Measurements from ENCODE around the gene RAPGEF4. TPM values are rescaled to one million over a fixed set of nuclear protein-coding genes. Genes with fewer than 3 reads are reported as not detected.

RAPGEF4 gene
- total and polyA plus RNA-seq, 5 experiments from 2014 or later = 0.40 to 1.8 (median 1.2) TPM; not detected in 2

DNA sequence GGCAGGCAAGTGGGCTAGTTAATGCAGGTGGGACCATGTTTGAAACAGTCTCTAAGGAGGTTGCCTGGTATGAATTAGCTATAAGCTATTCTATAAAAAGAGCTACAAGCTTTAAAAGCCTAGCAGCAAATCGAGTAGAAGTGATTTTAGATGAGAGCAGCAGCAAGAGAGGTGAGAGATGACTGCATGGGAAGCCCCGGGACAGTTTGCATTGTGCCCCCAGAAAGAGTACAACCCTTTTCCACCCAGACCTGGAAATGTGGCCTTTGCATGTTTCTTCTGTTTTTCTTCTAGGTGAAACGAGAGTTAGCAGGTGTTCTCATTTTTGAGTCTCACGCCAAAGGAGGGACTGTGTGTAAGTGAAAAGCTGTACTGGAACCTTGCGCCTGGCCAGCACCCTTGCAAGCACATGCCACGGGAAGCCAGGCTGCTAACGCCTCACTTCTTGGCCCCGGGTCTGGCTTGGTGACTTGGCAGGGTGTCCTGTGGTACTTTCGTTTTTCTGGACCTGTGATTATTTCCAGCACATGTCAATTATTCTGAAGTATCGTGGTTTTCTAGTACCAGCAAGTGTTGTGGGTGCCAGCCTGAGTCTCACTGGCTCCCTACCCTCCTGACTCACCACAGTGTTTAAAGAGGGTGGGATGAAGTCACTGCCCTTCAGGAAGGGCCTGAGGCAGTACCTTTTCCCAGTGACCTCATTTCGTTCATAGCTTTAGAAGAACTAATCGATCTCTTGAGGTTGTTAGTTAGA, 249.7 kb downstream of the RAPGEF4 start:
- Mint-ChIP-seq H3K4me3 (no peak overlapping the region), H3K4me1 (peaks cover 0 to 5% (median under 1%) of the 10 kb centered on the region in 4 donors), H3K27me3 (peaks cover 0 to 3% (median 0%) of the 10 kb centered on the region in 5 donors), H3K36me3 (no peaks in the 10 kb centered on the region), H3K27ac (no peak overlapping the region), H3K9me3 (no peaks in the 10 kb centered on the region)
- ATAC-seq (no peak), DNase-seq (no peak)
- POLR2A ChIA-PET = no interaction called here

DNA sequence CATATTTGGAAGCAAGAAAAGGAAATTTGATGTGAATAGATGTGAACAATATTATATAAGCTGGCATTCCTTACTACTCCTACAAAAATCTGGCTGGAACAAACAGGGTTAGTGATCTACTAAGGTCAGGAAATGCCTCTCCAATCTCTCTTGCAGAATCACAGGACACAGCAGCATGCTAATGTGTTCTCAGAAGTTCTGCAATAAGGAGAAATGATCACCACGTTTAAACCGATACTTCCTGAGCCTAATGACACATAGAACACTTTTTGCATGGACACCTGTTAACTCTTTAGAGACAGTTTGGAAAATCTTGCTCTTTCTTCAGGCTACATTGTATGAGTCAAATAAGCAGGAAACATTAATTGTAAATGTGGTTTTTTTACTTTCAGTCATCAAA, 250.4 kb downstream of the RAPGEF4 start:
- H3K36me3 Mint-ChIP-seq = no peaks in the 10 kb centered on the region
- peaks cover 0 to 3% (median 0%) of the 10 kb centered on the region in 5 donors for H3K27me3 Mint-ChIP-seq
- H3K9me3 Mint-ChIP-seq = no peaks in the 10 kb centered on the region
- H3K4me3 Mint-ChIP-seq = no peak overlapping the region
- no peak overlapping the region for H3K27ac Mint-ChIP-seq
- no peak for DNase-seq
- ATAC-seq = no peak
- H3K4me1 Mint-ChIP-seq = peaks cover 0 to 5% (median under 1%) of the 10 kb centered on the region in 4 donors
- POLR2A ChIA-PET = no interaction called here

DNA sequence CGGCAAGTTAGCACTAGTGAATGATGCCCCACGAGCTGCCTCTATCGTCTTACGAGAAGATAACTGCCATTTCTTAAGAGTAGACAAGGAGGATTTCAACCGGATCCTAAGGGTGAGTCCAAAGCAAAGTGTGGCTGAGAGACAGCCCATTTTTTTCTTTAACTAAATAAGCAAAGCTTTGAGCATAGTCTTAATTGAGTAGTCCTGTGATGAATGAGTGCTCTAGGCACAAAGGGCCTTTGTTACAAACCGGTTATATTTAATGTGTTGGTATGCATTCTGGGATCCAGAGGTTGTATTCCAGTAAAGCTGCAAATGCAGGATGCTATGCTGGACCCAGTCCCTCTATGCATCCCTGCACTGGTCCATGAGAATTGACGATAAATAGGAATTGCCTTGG, 253.1 kb downstream of the RAPGEF4 start:
- Mint-ChIP-seq H3K4me1 (peaks cover 0 to 5% (median under 1%) of the 10 kb centered on the region in 4 donors), H3K9me3 (no peaks in the 10 kb centered on the region), H3K4me3 (no peak overlapping the region), H3K27me3 (no peaks in the 10 kb centered on the region), H3K27ac (no peak overlapping the region), H3K36me3 (no peaks in the 10 kb centered on the region)
- POLR2A ChIA-PET = no interaction called here
- DNase-seq (no peak), ATAC-seq (no peak)

DNA sequence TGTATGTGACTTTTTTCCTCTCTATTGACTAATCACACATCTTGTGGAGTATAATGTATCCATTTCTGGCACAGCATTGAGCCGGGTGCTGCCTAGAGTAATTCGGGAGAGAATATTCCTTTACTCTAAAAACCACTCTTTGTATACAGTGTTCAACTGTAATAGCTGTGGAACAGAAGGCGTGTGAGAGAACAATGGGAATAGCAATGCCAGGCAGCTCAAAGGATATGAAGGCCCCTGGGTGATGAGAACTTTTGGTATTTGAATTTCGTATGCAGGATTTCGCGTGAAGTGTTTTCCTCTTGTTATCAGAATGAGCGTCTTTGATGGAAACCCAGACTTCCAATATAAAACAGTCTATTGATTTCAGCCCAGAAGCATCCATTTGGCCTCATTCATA, 255.4 kb downstream of the RAPGEF4 start:
- DNase-seq (no peak), ATAC-seq (no peak)
- peaks cover 0 to 3% (median 0%) of the 10 kb centered on the region in 5 donors for H3K27me3 Mint-ChIP-seq
- peaks cover 0 to 1% (median under 1%) of the 10 kb centered on the region in 4 donors for H3K4me1 Mint-ChIP-seq
- no peak overlapping the region for H3K4me3 Mint-ChIP-seq
- POLR2A ChIA-PET = no interaction called here
- H3K36me3 Mint-ChIP-seq = no peaks in the 10 kb centered on the region
- no peak overlapping the region for H3K27ac Mint-ChIP-seq
- H3K9me3 Mint-ChIP-seq = no peaks in the 10 kb centered on the region

DNA sequence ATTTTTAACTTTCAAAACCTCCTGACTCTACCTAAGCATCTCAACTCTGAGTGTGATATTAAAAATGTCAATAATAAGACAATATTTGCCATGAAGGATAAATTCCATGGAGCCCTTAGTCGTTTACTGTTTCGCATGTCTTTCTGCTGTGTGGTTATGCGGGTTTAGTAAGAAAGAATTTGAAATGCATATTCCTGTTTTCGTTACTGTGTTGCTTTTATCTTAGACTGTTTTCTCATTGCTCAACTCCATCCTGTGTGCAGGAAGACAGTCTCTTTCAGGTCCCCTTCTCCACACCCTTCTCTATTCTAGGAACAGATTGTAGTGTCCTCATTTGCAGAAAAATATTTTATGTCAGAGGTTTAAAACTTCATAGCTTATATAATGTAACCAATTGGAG, 257.5 kb downstream of the RAPGEF4 start:
- Mint-ChIP-seq H3K27me3 (peaks cover 0 to 5% (median 3%) of the 10 kb centered on the region in 5 donors), H3K4me3 (no peak overlapping the region), H3K36me3 (no peaks in the 10 kb centered on the region), H3K4me1 (peaks cover 0 to 1% (median 0%) of the 10 kb centered on the region in 4 donors), H3K9me3 (no peaks in the 10 kb centered on the region), H3K27ac (no peak overlapping the region)
- ATAC-seq (no peak), DNase-seq (no peak)
- POLR2A ChIA-PET = no interaction called here

DNA sequence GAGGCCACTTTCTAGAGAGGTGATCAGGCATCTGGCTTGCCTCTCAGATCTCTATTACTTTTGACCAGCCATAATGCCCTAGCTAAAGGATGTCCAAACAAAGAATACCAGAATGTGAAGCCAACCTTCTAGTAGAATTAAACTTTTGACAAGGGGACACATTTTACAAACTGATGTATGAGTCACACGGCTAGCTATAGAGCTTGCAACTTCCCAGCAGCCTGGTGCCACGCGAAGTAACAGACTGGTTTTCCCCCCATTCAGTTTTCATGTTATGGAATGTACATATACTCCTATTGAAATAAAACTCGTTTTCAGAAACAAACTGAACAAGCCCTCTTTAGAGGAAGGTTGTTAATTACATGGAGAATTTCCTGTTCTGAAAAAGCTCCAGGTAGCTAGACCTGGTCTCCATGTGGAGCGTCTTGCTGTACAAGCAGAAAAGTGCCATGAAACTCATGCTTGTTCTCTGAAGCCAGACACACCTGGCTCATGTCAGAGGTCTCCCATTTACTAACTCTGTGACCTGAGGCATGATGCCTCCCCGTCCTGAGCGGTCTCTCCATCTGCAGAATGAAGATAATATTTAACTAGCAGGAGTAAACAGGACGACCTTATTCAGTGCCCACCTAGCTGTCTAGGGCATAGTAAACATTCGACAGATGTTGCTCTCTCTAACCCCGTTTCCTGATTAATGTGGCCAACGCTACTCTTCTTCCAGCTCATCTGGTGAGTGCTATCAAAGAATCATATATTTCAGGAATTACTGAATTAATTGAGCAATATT, 258.5 kb downstream of the RAPGEF4 start:
- no peaks in the 10 kb centered on the region for H3K9me3 Mint-ChIP-seq
- no peak overlapping the region for H3K4me3 Mint-ChIP-seq
- H3K27me3 Mint-ChIP-seq = peaks cover 0 to 8% (median 3%) of the 10 kb centered on the region in 5 donors
- ATAC-seq = no peak
- H3K36me3 Mint-ChIP-seq = no peaks in the 10 kb centered on the region
- no peak for DNase-seq
- peaks cover 0 to 1% (median 0%) of the 10 kb centered on the region in 4 donors for H3K4me1 Mint-ChIP-seq
- POLR2A ChIA-PET = no interaction called here
- no peak overlapping the region for H3K27ac Mint-ChIP-seq

DNA sequence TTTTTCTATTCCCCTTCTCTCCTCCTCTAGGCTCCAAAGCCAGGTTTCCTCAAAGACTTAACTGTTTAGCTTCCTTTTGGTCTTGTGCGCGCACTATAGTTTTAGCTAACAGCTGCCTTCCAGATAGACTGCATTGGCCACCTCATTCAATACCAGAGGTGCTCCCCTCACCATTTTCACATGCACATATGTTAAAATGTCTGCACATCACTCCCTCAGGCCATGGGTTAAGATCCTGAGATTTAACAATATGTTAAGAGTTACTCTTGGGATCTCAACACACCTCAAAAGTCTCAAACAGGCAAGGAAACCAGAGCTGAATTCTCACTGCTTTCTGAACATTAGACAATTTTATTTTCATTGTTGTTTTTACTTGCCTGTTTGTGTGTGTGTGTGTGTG, 259.2 kb downstream of the RAPGEF4 start:
- Mint-ChIP-seq H3K9me3 (no peaks in the 10 kb centered on the region), H3K27me3 (peaks cover 0 to 8% (median 3%) of the 10 kb centered on the region in 5 donors), H3K4me1 (no peaks in the 10 kb centered on the region), H3K36me3 (peaks cover 0 to under 1% (median 0%) of the 10 kb centered on the region in 3 donors), H3K27ac (no peak overlapping the region), H3K4me3 (no peak overlapping the region)
- DNase-seq (no peak), ATAC-seq (no peak)
- POLR2A ChIA-PET = no interaction called here

DNA sequence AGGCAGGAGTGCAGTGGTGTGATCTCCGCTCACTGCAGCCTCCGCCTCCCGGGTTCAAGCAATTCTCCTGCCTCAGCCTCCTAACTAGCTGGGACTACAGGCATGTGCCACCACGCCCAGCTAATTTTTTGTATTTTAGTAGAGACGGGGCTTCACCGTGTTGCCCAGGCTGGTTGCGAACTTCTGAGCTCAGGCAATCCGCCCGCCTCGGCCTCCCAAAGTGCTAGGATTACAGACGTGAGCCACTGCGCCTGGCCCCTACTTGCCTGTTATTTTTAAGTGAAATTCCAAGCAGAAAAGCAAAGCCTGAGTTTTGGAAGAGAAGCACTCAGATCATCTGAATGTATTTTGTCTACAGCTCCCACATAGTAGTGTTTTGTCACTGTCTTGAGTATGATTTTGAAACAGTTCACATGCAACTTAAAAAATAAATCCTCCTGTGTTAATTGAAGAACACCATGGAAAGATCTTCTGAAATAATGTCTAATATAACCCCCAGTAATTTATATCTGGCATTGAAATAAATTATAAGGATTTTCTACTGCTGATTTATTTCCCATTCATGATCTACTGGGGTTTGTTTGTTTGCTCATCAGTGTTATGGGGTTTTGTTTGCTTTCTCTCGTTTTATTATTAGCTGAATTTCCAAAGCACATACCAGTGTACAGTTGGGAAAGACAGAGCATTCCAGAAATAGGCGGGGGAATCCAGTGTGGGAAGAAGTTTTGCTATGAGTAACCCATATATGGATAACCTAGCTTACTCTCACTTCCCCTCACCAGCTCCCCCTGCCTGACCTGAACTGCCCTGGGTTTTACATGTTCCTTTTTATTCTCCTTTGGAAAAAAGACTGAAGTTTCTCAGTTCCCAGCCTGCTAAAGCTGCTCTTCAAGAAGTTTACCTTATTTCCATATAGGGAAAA, 259.9 kb downstream of the RAPGEF4 start:
- DNase-seq = no peak
- no peak overlapping the region for H3K27ac Mint-ChIP-seq
- ATAC-seq = no peak
- POLR2A ChIA-PET = no interaction called here
- H3K4me1 Mint-ChIP-seq = no peaks in the 10 kb centered on the region
- H3K4me3 Mint-ChIP-seq = no peak overlapping the region
- H3K36me3 Mint-ChIP-seq = peaks cover 0 to 3% (median 0%) of the 10 kb centered on the region in 3 donors
- H3K9me3 Mint-ChIP-seq = no peaks in the 10 kb centered on the region
- peaks cover 0 to 10% (median 3%) of the 10 kb centered on the region in 5 donors for H3K27me3 Mint-ChIP-seq

DNA sequence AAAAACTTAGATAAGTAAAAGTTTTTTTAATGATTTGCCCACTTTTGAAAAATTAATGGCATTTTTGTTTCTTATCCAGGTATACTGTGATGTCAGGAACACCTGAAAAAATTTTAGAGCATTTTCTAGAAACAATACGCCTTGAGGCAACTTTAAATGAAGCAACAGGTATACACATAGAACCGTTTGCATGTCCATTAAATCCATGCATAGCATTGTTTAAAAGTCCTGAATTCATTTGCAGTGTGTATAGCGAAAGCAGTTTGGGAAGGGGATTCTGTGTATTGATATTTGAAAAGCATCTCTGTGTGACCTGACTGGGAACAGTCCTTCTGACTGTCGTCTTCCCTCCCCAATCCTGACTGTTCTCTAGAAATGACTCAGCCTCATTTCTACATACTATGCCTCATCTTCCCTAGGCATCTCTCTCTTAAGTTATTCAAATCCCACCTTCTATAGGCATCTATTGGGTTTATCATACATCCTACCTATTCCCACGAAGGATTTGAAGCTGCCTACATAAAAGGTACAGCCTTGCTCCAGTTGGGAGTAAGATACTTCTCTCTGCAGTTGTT, 260.8 kb downstream of the RAPGEF4 start:
- H3K4me1 Mint-ChIP-seq = no peaks in the 10 kb centered on the region
- ATAC-seq (no peak), DNase-seq (no peak)
- H3K27ac Mint-ChIP-seq = no peak overlapping the region
- H3K9me3 Mint-ChIP-seq = no peaks in the 10 kb centered on the region
- H3K4me3 Mint-ChIP-seq = no peak overlapping the region
- POLR2A ChIA-PET = no interaction called here
- H3K27me3 Mint-ChIP-seq = peaks cover 0 to 12% (median 3%) of the 10 kb centered on the region in 5 donors
- H3K36me3 Mint-ChIP-seq = peaks cover 0 to 3% (median 0%) of the 10 kb centered on the region in 3 donors

DNA sequence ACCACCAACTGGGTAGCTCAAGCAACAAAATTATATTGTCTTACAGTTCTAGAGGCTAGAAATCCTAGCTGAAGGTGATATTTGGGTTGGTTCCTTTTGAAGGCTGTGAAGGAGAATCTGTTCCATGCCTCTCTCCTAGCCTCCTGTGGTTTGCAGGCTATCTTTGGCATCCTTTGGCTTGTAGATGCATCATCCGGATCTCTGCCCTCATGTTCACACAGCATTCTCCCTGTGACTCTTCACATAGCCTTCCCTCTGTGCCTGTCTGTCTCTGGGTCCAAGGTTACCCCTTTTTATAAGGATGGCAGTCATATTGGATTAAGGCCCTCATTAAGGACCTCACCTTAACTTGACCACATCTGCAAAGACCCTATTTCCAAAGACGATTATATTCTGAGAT, 261.4 kb downstream of the RAPGEF4 start:
- peaks cover 0 to 3% (median 0%) of the 10 kb centered on the region in 3 donors for H3K36me3 Mint-ChIP-seq
- POLR2A ChIA-PET = no interaction called here
- H3K27ac Mint-ChIP-seq = no peak overlapping the region

DNA sequence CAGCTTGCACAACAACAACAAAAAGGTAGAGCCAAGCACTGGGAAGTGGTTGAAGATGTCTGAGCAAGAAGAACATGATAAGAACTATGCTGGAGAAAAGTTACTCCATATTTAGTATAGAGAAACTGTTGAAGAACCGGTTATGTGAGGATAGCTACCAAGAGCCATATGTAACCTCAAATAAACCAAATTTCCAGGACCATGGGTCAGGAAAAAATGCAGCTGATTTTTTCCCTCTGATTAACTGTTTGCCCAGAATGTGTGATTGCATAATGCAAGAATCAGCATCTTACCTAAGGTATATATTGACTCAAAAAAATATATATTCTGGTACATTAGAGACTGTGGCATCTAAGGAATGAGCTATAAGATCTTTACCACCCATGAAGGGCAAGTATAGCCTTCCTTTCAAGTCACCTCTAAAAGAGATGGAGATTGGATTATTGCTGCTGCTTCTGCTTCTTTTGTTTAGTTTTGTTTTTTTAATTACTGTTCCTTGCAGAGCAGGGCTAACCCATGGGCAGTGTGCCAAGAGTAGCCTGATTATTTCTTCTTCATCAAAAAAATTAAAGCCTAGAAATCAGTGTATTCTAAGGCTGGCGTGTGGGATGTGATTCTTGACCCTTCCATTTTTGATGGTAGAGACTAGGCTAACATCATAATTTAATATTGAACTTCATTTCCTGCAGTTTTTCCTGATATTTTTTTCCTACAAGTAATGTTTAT, 263.1 kb downstream of the RAPGEF4 start:
- H3K27ac Mint-ChIP-seq = no peak overlapping the region
- no peak for ATAC-seq

More for the DNA sequence above, 261.4 kb downstream of the RAPGEF4 start:
- DNase-seq = no peak
- no peak for ATAC-seq
- H3K4me3 Mint-ChIP-seq = no peak overlapping the region
- peaks cover 0 to 12% (median 3%) of the 10 kb centered on the region in 5 donors for H3K27me3 Mint-ChIP-seq
- no peaks in the 10 kb centered on the region for H3K4me1 Mint-ChIP-seq
- H3K9me3 Mint-ChIP-seq = no peaks in the 10 kb centered on the region

More for the DNA sequence above, 263.1 kb downstream of the RAPGEF4 start:
- Mint-ChIP-seq H3K36me3 (peaks cover 0 to 3% (median 0%) of the 10 kb centered on the region in 3 donors), H3K4me3 (no peak overlapping the region), H3K4me1 (no peaks in the 10 kb centered on the region), H3K27me3 (peaks cover 0 to 12% (median 6%) of the 10 kb centered on the region in 5 donors), H3K9me3 (no peaks in the 10 kb centered on the region)
- DNase-seq = no peak
- POLR2A ChIA-PET = no interaction called here
